Testis (tissue), 3 donors: Measurements from ENCODE around the gene GRN. TPM values are rescaled to one million over a fixed set of nuclear protein-coding genes. Genes with fewer than 3 reads are reported as not detected.
"Not testable (repeated sequence)": the region's sequence is repeated elsewhere in the genome, so short reads cannot be mapped to it uniquely, and the experiment has no call there.

Experiments used
- DNase-seq: peaks from one replicate; pipeline ENCODE4 v3.0.0-alpha.2; 2019
- H3K27ac ChIP-seq, 2 donors: fragments of 200-600 bp; sonication (generic); one replicate each; pipeline ENCODE4 v1.5.1; 2019
- H3K27me3 ChIP-seq: fragments of 200-600 bp; sonication (generic); one replicate; pipeline ENCODE4 v1.5.1; 2019
- H3K36me3 ChIP-seq: fragments of 200-600 bp; sonication (generic); one replicate; pipeline ENCODE4 v1.5.1; 2017; ENCODE audit warnings: low read depth; ENCODE audit errors: missing control alignments
- H3K4me1 ChIP-seq: fragments of 200-600 bp; sonication (generic); one replicate; pipeline ENCODE4 v1.5.1; 2019
- H3K4me3 ChIP-seq, 2 donors: fragments of 200-600 bp; sonication (generic); one replicate each; pipeline ENCODE4 v1.5.1; 2017 to 2019
- H3K9me3 ChIP-seq: fragments of 200-600 bp; sonication (generic); one replicate; pipeline ENCODE4 v1.5.1; 2017
- CTCF ChIP-seq, 3 experiments: fragments of 450-650 bp in 2 of 3; fragments of 200-600 bp in 1 of 3; sonication (generic) in 1 of 3; IDR thresholded peaks; one replicate each; pipeline ENCODE4 v1.5.1; 2016 to 2019; ENCODE audit warnings: antibody characterized with exemption in 3 of 3, mild to moderate bottlenecking in 2 of 3, moderate library complexity in 1 of 3
- POLR2A ChIP-seq: fragments of 450-650 bp; IDR thresholded peaks from one replicate; pipeline ENCODE4 v1.6.1; 2017; ENCODE audit warnings: antibody characterized with exemption, mild to moderate bottlenecking, moderate library complexity
- WGBS, 2 donors: methylation state at CpG; one replicate each; pipeline ENCODE4 v1.1.5; 2018; 5-methylcytosine and 5-hydroxymethylcytosine counted together
- intact Hi-C: fragments of 100-400 bp; cut with DNase I; formaldehyde crosslinking; loops from one replicate; pipeline ENCODE4 v1.15.1; 2023; ENCODE audit warnings: low total_unique reads
- polyA plus RNA-seq: library from polyadenylated mRNA; stranded (reverse); fragments of 350-450 nt; fragmentation: Illumina TruSeq; extraction: RNeasy Lipid Tissue Mini Kit (QIAGEN cat#74804); gene quantifications from one replicate; pipeline ENCODE4 v1.2.3, GENCODE V29; 2014; ENCODE audit warnings: low read depth, low replicate concordance; ENCODE audit not compliant: insufficient read depth
- total RNA-seq, 2 donors: library from RNA; depleted of rRNA; stranded (reverse); fragments of >200 nt; gene quantifications; one replicate each; pipeline ENCODE4 v1.2.3, GENCODE V29; 2016

GRN gene
- total and polyA plus RNA-seq, 3 donors from 2014 or later, result 161 to 489 (median 263) TPM

GRCh38 chr17:44390250-44390870, 45.3 kb downstream of the GRN start:
- 78 to 84% methylated on average over 10 of the region's 10 CpGs for WGBS, 2 donors
- Histone ChIP-seq H3K9me3 (no peaks in the 10 kb centered on the region), H3K4me3 (no peak overlapping the region), H3K27me3 (no peaks in the 10 kb centered on the region), H3K4me1 (no peaks in the 10 kb centered on the region), H3K36me3 (no peaks in the 10 kb centered on the region), H3K27ac (no peak overlapping the region)
- no peak for DNase-seq
- intact Hi-C loops, result no loop called here
- TF ChIP-seq POLR2A (no peak), CTCF (IDR thresholded peaks at IDR 0.05) (no peak)

GRCh38 chr17:44394112-44394511, 49.0 kb downstream of the GRN start:
- H3K9me3 ChIP-seq, H3K4me3 ChIP-seq, H3K36me3 ChIP-seq, intact Hi-C loops, H3K27ac ChIP-seq, H3K4me1 ChIP-seq, H3K27me3 ChIP-seq, DNase-seq: not testable (repeated sequence)
- 98 to 99% methylated on average over 9 of the region's 9 CpGs for WGBS, 2 donors

- no peaks in the 10 kb centered on the region for H3K9me3 ChIP-seq
- no peak overlapping the region for H3K4me3 ChIP-seq
- H3K4me1 ChIP-seq, result no peaks in the 10 kb centered on the region
- H3K36me3 ChIP-seq, result no peaks in the 10 kb centered on the region
- intact Hi-C loops, result no loop called here
- 94 to 98% methylated on average over 2 of the region's 2 CpGs for WGBS, 2 donors
- H3K27me3 ChIP-seq, result no peaks in the 10 kb centered on the region
- no peak overlapping the region for H3K27ac ChIP-seq
- TF ChIP-seq CTCF (IDR thresholded peaks at IDR 0.05), result no peak
- TF ChIP-seq POLR2A, result no peak
- DNase-seq, result no peak
These were observed 49.7 kb downstream of the GRN start for GRCh38 chr17:44394833-44395232.

GRCh38 chr17:44396946-44397345, 51.8 kb downstream of the GRN start:
- Histone ChIP-seq H3K4me3 (no peak overlapping the region), H3K27me3 (no peaks in the 10 kb centered on the region), H3K36me3 (no peaks in the 10 kb centered on the region), H3K9me3 (no peaks in the 10 kb centered on the region), H3K4me1 (no peaks in the 10 kb centered on the region), H3K27ac (no peak overlapping the region)
- intact Hi-C loops, result no loop called here
- 89 to 92% methylated on average over 5 of the region's 5 CpGs for WGBS, 2 donors
- DNase-seq, result no peak
- no peak for TF ChIP-seq CTCF (IDR thresholded peaks at IDR 0.05)
- TF ChIP-seq POLR2A, result no peak

GRCh38 chr17:44397479-44398440, 52.7 kb downstream of the GRN start:
- DNase-seq, result no peak
- H3K27me3 ChIP-seq, result no peaks in the 10 kb centered on the region
- no peaks in the 10 kb centered on the region for H3K9me3 ChIP-seq
- H3K27ac ChIP-seq, result no peak overlapping the region
- intact Hi-C loops, result no loop called here
- no peaks in the 10 kb centered on the region for H3K4me1 ChIP-seq
- H3K4me3 ChIP-seq, result no peak overlapping the region
- 93% methylated on average over 7 to 8 of the region's 8 CpGs for WGBS, 2 donors
- TF ChIP-seq CTCF (IDR thresholded peaks at IDR 0.05), result no peak
- TF ChIP-seq POLR2A, result no peak
- no peaks in the 10 kb centered on the region for H3K36me3 ChIP-seq
